OCI-LY7 (cell line): ENCODE data around the gene TMEM131L. TPM values are rescaled to one million over a fixed set of nuclear protein-coding genes. Genes with fewer than 3 reads are reported as not detected.
"Not testable (repeated sequence)": the region's sequence is repeated elsewhere in the genome, so short reads cannot be mapped to it uniquely, and the experiment has no call there.

Experiments used
- BruUV-seq: library from RNA; stranded (reverse); fragments of 400-500 nt; replicated peaks from 2 replicates; lab custom pipeline; 2021; lab: Mats Ljungman, UMichigan
- CTCF ChIA-PET: fragments of 300-600 bp; sonication (Branson Sonifier 250); formaldehyde crosslinking; loops from one replicate; lab custom pipeline; 2022; ENCODE audit warnings: antibody characterized with exemption; ENCODE audit not compliant: unreplicated experiment; lab: Charles Lee
- POLR2A ChIA-PET: fragments of 300-600 bp; sonication (Branson Sonifier 250); formaldehyde crosslinking; loops from one replicate; lab custom pipeline; 2022; ENCODE audit warnings: antibody characterized with exemption; lab: Charles Lee
- DNase-seq: peaks from one replicate; pipeline ENCODE4 v3.0.0-alpha.2; 2015; ENCODE audit warnings: low spot score
- H2AFZ ChIP-seq: fragments of 200-600 bp; sonication (generic), shearing (Covaris generic); 2 replicates; pipeline ENCODE4 v1.6.1; 2014; ENCODE audit warnings: mild to moderate bottlenecking, antibody characterized with exemption, low read length, moderate library complexity
- H3K27ac ChIP-seq: fragments of 200-600 bp; sonication (generic); 2 replicates; pipeline ENCODE4 v1.5.1; 2014; ENCODE audit warnings: mixed run types, low read depth, mild to moderate bottlenecking, moderate library complexity, low read length, inconsistent platforms; ENCODE audit not compliant: poor library complexity, severe bottlenecking
- H3K36me3 ChIP-seq: fragments of 200-600 bp; sonication (generic); 2 replicates; pipeline ENCODE4 v1.6.1; 2014; ENCODE audit warnings: mild to moderate bottlenecking, antibody characterized with exemption, low read length, moderate library complexity, mixed read lengths; ENCODE audit not compliant: insufficient read depth
- H3K4me1 ChIP-seq: fragments of 200-600 bp; sonication (generic); 2 replicates; pipeline ENCODE4 v1.5.1; 2014; ENCODE audit warnings: mild to moderate bottlenecking, low read length; ENCODE audit not compliant: insufficient read depth, poor library complexity, severe bottlenecking
- H3K4me2 ChIP-seq: fragments of 200-600 bp; sonication (generic); 2 replicates; pipeline ENCODE4 v1.6.1; 2014; ENCODE audit warnings: mild to moderate bottlenecking, low read length
- H3K4me3 ChIP-seq: fragments of 200-600 bp; sonication (generic); 2 replicates; pipeline ENCODE4 v1.5.1; 2014; ENCODE audit warnings: mild to moderate bottlenecking, low read depth, low read length; ENCODE audit not compliant: poor library complexity, severe bottlenecking
- H3K79me2 ChIP-seq: fragments of 200-600 bp; sonication (generic); 2 replicates; pipeline ENCODE4 v1.6.1; 2016; ENCODE audit warnings: low read depth, mild to moderate bottlenecking, low read length, moderate library complexity, mixed read lengths; ENCODE audit not compliant: insufficient read depth
- H3K9me2 ChIP-seq: fragments of 200-600 bp; sonication (generic); 2 replicates; pipeline ENCODE4 v1.6.1; 2016; ENCODE audit warnings: mild to moderate bottlenecking, low read length, mixed read lengths; ENCODE audit not compliant: insufficient read depth
- H3K9me3 ChIP-seq: fragments of 200-600 bp; sonication (generic); 2 replicates; pipeline ENCODE4 v1.6.1; 2014; ENCODE audit warnings: mild to moderate bottlenecking, mixed run types, low read length, mixed read lengths
- H4K20me1 ChIP-seq: fragments of 200-600 bp; sonication (generic); 2 replicates; pipeline ENCODE4 v1.6.1; 2014; ENCODE audit warnings: mild to moderate bottlenecking, antibody characterized with exemption, low read length, moderate library complexity, mixed read lengths; ENCODE audit not compliant: insufficient read depth
- EZH2phosphoT487 ChIP-seq: fragments of 200-600 bp; sonication (generic); IDR thresholded peaks from 2 replicates; pipeline ENCODE4 v1.6.1; 2018; ENCODE audit warnings: low read depth, borderline replicate concordance, mild to moderate bottlenecking, mixed run types, antibody characterized with exemption, low read length, moderate library complexity, mixed read lengths
- intact Hi-C: fragments of 100-400 bp; cut with micrococcal nuclease; formaldehyde crosslinking; loops from one replicate; pipeline ENCODE4 v1.10.0; 2022; ENCODE audit not compliant: unreplicated experiment
- total RNA-seq, 2 experiments: library from RNA; depleted of rRNA in 1 of 2; stranded (reverse); fragments of >200 nt in 1 of 2; shearing (Covaris generic) in 1 of 2; gene quantifications; 2 replicates each; pipeline ENCODE4 v1.2.3, GENCODE V29; 2014 to 2022
- TF ChIP-seq, protein P1 (sequence below): fragments of 200-600 bp; sonication (generic); conservative IDR thresholded peaks from 2 replicates; pipeline ENCODE4 v1.5.1; 2014; ENCODE audit warnings: mild to moderate bottlenecking, antibody characterized with exemption, low read length, moderate library complexity, mixed read lengths

TMEM131L gene
- total RNA-seq, 2 experiments from 2014 or later, result 133 to 148 TPM

DNA sequence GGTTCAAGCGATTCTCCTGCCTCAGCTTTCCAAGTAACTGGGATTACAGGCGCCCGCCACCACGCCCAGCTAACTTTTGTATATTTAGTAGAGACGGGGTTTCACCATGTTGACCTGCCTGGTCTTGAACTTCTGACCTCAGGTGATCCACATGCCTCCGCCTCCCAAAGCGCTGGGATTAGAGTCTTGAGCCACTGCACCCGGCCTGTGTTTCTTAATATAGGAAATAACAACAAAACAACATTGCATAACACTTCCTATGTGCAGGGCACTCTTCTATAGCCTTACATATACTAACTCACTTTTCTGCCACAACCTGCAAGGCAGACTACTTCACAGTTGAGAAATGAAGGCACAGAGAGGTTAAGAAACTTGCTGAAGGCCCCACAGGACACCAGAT lies 12.8 kb upstream of the TMEM131L start:
- Histone ChIP-seq H3K79me2 (no peaks in the 10 kb centered on the region), H3K4me1 (peaks cover 30% of the 10 kb centered on the region), H3K4me3 (no peak overlapping the region), H3K4me2 (no peak overlapping the region), H3K9me3 (no peaks in the 10 kb centered on the region), H3K36me3 (no peaks in the 10 kb centered on the region; the same call in 1 of the 2 replicates), H4K20me1 (no peaks in the 10 kb centered on the region), H3K9me2 (no peaks in the 10 kb centered on the region), H2AFZ (peak overlapping the region; percentile 5; the same call in 1 of the 2 replicates), H3K27ac (no peak overlapping the region)
- no peak for DNase-seq
- intact Hi-C loops, result no loop called here
- TF ChIP-seq EZH2phosphoT487, result no peak
- TF ChIP-seq, protein P1, sequence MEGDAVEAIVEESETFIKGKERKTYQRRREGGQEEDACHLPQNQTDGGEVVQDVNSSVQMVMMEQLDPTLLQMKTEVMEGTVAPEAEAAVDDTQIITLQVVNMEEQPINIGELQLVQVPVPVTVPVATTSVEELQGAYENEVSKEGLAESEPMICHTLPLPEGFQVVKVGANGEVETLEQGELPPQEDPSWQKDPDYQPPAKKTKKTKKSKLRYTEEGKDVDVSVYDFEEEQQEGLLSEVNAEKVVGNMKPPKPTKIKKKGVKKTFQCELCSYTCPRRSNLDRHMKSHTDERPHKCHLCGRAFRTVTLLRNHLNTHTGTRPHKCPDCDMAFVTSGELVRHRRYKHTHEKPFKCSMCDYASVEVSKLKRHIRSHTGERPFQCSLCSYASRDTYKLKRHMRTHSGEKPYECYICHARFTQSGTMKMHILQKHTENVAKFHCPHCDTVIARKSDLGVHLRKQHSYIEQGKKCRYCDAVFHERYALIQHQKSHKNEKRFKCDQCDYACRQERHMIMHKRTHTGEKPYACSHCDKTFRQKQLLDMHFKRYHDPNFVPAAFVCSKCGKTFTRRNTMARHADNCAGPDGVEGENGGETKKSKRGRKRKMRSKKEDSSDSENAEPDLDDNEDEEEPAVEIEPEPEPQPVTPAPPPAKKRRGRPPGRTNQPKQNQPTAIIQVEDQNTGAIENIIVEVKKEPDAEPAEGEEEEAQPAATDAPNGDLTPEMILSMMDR, result no peak
- CTCF ChIA-PET, result no interaction called here
- BruUV-seq, result no TSS peak
- POLR2A ChIA-PET, result interaction anchor here (0.8 to 3.7 kb wide), 4 partner anchors 11 to 144 kb away, joined by 3 to 15 read pairs (median 4); partner anchors contain the start of gene TMEM131L

DNA sequence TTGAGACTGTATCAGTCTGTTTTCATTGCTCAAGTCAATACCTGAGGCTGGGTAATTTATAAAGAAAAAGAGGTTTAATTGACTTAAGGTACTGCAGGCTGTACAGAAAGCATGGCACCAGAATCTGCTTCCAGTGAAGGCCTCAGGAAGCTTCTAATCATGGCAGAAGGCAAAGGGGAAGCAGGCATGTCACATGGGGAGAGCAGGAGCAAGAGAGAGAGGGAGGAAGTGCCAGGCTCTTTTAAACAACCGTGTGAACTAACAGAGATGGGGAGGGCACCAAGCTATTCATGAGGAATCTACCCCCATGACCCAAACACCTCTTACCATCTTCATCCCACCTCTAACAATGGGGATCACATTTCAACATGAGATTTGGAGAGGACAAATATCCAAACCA lies 7.2 kb upstream of the TMEM131L start:
- H2AFZ ChIP-seq, result no peak overlapping the region
- POLR2A ChIA-PET, result no interaction called here
- no peaks in the 10 kb centered on the region for H4K20me1 ChIP-seq
- BruUV-seq, result no TSS peak
- H3K79me2 ChIP-seq, result no peaks in the 10 kb centered on the region
- no peaks in the 10 kb centered on the region for H3K9me2 ChIP-seq
- H3K4me2 ChIP-seq, result no peak overlapping the region
- H3K27ac ChIP-seq, result no peak overlapping the region
- peaks cover 20% of the 10 kb centered on the region for H3K4me1 ChIP-seq
- H3K36me3 ChIP-seq, result no peaks in the 10 kb centered on the region; the same call in 1 of the 2 replicates
- CTCF ChIA-PET, result no interaction called here
- intact Hi-C loops, result no loop called here
- TF ChIP-seq, protein P1, result no peak
- no peak for TF ChIP-seq EZH2phosphoT487
- no peaks in the 10 kb centered on the region for H3K9me3 ChIP-seq
- DNase-seq, result no peak
- no peak overlapping the region for H3K4me3 ChIP-seq

DNA sequence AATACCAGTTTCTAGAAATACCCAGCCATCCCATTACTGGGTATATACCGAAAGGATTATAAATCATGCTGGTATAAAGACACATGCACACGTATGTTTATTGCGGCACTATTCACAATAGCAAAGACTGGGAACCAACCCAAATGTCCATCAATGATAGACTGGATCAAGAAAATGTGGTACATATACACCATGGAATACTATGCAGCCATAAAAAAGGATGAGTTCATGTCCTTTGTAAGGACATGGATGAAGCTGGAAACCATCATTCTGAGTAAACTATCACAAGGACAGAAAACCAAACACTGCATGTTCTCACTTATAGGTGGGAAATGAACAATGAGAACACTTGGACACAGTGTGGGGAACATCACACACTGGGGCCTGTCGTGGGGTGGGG lies 4.6 kb upstream of the TMEM131L start:
- H3K36me3 ChIP-seq, intact Hi-C loops, H3K9me2 ChIP-seq, H3K27ac ChIP-seq, BruUV-seq, H3K4me3 ChIP-seq, H3K4me2 ChIP-seq, DNase-seq, H3K9me3 ChIP-seq, H2AFZ ChIP-seq, CTCF ChIA-PET, H3K79me2 ChIP-seq, H4K20me1 ChIP-seq, POLR2A ChIA-PET: not testable (repeated sequence)
- peaks cover 34% of the 10 kb centered on the region for H3K4me1 ChIP-seq
